ENCODE measurements around the gene ENTREP3. TPM values are rescaled to one million over a fixed set of nuclear protein-coding genes. Genes with fewer than 3 reads are reported as not detected.

ENTREP3 gene
- total and polyA plus RNA-seq, 2 experiments from 2014 or later, result 8.8 to 27.1 TPM

DNA sequence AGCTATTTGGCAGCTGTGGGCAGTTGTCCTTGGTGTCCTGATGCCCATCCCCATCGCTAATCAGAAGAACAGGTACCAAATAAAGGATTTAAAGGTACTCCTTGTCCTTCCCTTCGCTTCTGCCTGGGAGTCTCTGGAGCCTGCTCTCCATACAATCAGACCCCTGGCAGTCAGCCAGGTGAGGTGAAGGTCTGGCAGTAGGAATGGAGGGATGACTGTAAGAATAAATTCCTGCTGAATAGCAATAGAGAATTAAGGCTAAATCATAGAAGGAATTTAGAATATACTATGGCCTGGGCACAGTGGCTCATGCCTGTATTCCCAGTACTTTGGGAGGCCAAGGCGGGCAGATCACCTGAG lies 56.8 kb downstream of the ENTREP3 start:
- DNase-seq (ENCODE audit: low spot score), result no peak
- no peaks in the 10 kb centered on the region for H3K9me3 ChIP-seq (ENCODE audit: low read depth)
- TF ChIP-seq EZH2phosphoT487 (IDR thresholded peaks at IDR 0.05; ENCODE audit: low read depth, severe bottlenecking, unreplicated experiment) (no peak), EZH2 (IDR thresholded peaks at IDR 0.05; ENCODE audit: borderline replicate concordance) (no peak)
- TF ChIP-seq, protein P1, sequence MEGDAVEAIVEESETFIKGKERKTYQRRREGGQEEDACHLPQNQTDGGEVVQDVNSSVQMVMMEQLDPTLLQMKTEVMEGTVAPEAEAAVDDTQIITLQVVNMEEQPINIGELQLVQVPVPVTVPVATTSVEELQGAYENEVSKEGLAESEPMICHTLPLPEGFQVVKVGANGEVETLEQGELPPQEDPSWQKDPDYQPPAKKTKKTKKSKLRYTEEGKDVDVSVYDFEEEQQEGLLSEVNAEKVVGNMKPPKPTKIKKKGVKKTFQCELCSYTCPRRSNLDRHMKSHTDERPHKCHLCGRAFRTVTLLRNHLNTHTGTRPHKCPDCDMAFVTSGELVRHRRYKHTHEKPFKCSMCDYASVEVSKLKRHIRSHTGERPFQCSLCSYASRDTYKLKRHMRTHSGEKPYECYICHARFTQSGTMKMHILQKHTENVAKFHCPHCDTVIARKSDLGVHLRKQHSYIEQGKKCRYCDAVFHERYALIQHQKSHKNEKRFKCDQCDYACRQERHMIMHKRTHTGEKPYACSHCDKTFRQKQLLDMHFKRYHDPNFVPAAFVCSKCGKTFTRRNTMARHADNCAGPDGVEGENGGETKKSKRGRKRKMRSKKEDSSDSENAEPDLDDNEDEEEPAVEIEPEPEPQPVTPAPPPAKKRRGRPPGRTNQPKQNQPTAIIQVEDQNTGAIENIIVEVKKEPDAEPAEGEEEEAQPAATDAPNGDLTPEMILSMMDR (IDR thresholded peaks at IDR 0.05; ENCODE audit: poor library complexity), result no peak
- H3K4me3 ChIP-seq, result no peak overlapping the region
- no peaks in the 10 kb centered on the region for H3K36me3 ChIP-seq (replicated peaks; ENCODE audit: insufficient read depth, low read depth)
- H3K4me2 ChIP-seq, result no peak overlapping the region
- H3K27me3 ChIP-seq, result no peaks in the 10 kb centered on the region
- H4K20me1 ChIP-seq (ENCODE audit: insufficient read depth, poor library complexity, severe bottlenecking), result no peaks in the 10 kb centered on the region
- no peaks in the 10 kb centered on the region for H3K79me2 ChIP-seq
- WGBS (ENCODE audit: low lambda C conversion rate, missing lambda C conversion rate), result 97% methylated on average over 3 of the region's 3 CpGs
- no peaks in the 10 kb centered on the region for H3K9me2 ChIP-seq (replicated peaks; ENCODE audit: insufficient read depth)
- no peak overlapping the region for H2AFZ ChIP-seq
- H3K4me1 ChIP-seq (ENCODE audit: insufficient read depth), result peaks cover 16% of the 10 kb centered on the region
- no peak overlapping the region for H3K27ac ChIP-seq

DNA sequence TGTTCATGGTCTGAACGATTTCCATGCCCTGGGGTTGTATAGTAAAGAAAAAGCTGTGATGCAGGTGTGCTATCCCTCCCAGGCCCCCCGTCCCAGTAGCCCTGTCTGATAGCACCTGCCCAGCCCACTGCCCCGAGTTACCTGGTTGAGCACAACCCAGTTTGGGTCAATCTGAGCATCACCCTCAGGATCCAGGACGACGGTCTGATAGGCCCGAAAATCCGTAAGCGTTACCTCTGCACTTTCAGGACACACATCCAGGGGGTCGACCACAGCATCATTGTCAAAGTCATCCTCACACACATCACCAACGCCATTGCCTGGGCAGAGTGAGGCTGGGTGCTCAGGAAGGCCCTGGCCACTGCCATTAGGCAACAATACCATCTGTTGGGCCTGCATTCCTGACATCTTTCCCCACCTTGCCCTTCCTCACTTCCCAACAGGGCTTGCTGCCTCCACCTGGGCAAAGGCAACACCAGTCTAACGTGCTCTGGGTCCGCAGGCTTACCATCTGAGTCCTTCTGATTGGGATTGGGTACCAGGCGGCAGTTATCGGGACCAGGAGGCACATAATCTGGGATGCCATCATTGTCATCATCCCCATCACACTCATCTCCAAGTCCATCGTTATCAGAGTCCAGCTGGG lies 57.3 kb downstream of the ENTREP3 start:
- Histone ChIP-seq H3K4me3 (no peak overlapping the region), H3K27ac (no peak overlapping the region), H3K4me1 (ENCODE audit: insufficient read depth) (peaks cover 18% of the 10 kb centered on the region), H3K9me3 (ENCODE audit: low read depth) (no peaks in the 10 kb centered on the region), H3K27me3 (no peaks in the 10 kb centered on the region), H2AFZ (no peak overlapping the region), H3K79me2 (no peaks in the 10 kb centered on the region), H4K20me1 (ENCODE audit: insufficient read depth, poor library complexity, severe bottlenecking) (no peaks in the 10 kb centered on the region), H3K4me2 (no peak overlapping the region), H3K36me3 (replicated peaks; ENCODE audit: insufficient read depth, low read depth) (no peaks in the 10 kb centered on the region), H3K9me2 (replicated peaks; ENCODE audit: insufficient read depth) (no peaks in the 10 kb centered on the region)
- DNase-seq (ENCODE audit: low spot score), result no peak
- TF ChIP-seq EZH2phosphoT487 (IDR thresholded peaks at IDR 0.05; ENCODE audit: low read depth, severe bottlenecking, unreplicated experiment), result no peak
- TF ChIP-seq, protein P1 (IDR thresholded peaks at IDR 0.05; ENCODE audit: poor library complexity), result no peak
- TF ChIP-seq EZH2 (IDR thresholded peaks at IDR 0.05; ENCODE audit: borderline replicate concordance), result no peak
- WGBS (ENCODE audit: low lambda C conversion rate, missing lambda C conversion rate), result 98% methylated on average over 15 of the region's 15 CpGs

Other genes with a start within 250 kb of the ENTREP3 start
- gene DCST2, start 221.7 kb downstream of the ENTREP3 start, total RNA-seq, result 0.04 and 1.6 TPM in 2 replicates
- gene DCST2, start 221.7 kb downstream of the ENTREP3 start, polyA plus RNA-seq, result 0.40 and 0.47 TPM in 2 replicates
- gene DCST1, start 221.7 kb downstream of the ENTREP3 start, total RNA-seq, result 0.60 TPM in 1 of 2 replicates, not detected in the other
- gene DCST1, start 221.7 kb downstream of the ENTREP3 start, polyA plus RNA-seq, result 0.12 TPM in 1 of 2 replicates, not detected in the other
- gene ADAM15, start 204.2 kb downstream of the ENTREP3 start, total RNA-seq, result 44.8 and 55.7 TPM in 2 replicates
- gene ADAM15, start 204.2 kb downstream of the ENTREP3 start, polyA plus RNA-seq, result 108 and 117 TPM in 2 replicates
- 20.5 and 21.3 TPM in 2 replicates for gene EFNA4, start 191.7 kb downstream of the ENTREP3 start, total RNA-seq
- gene EFNA4, start 191.7 kb downstream of the ENTREP3 start, polyA plus RNA-seq, result 16.3 and 18.1 TPM in 2 replicates
- 4.0 and 5.5 TPM in 2 replicates for gene EFNA3, start 176.6 kb downstream of the ENTREP3 start, total RNA-seq
- 10.3 and 13.1 TPM in 2 replicates for gene EFNA3, start 176.6 kb downstream of the ENTREP3 start, polyA plus RNA-seq
- gene EFNA1, start 127.6 kb downstream of the ENTREP3 start, total RNA-seq, result 78.7 and 94.8 TPM in 2 replicates
- gene EFNA1, start 127.6 kb downstream of the ENTREP3 start, polyA plus RNA-seq, result 137 and 172 TPM in 2 replicates
- 75.3 and 88.6 TPM in 2 replicates for gene SLC50A1, start 119.6 kb downstream of the ENTREP3 start, total RNA-seq
- gene SLC50A1, start 119.6 kb downstream of the ENTREP3 start, polyA plus RNA-seq, result 111 and 115 TPM in 2 replicates
- gene DPM3, start 115.0 kb downstream of the ENTREP3 start, total RNA-seq, result 94.2 and 121 TPM in 2 replicates
- 84.1 and 96.3 TPM in 2 replicates for gene DPM3, start 115.0 kb downstream of the ENTREP3 start, polyA plus RNA-seq
- gene KRTCAP2, start 82.2 kb downstream of the ENTREP3 start, total RNA-seq, result 191 and 209 TPM in 2 replicates
- gene KRTCAP2, start 82.2 kb downstream of the ENTREP3 start, polyA plus RNA-seq, result 440 and 454 TPM in 2 replicates
- gene TRIM46, start 81.6 kb downstream of the ENTREP3 start, total RNA-seq, result 1.1 and 1.2 TPM in 2 replicates
- gene TRIM46, start 81.6 kb downstream of the ENTREP3 start, polyA plus RNA-seq, result 1.9 and 2.1 TPM in 2 replicates
- gene THBS3, start 47.6 kb downstream of the ENTREP3 start, total RNA-seq, result 19.8 and 20.3 TPM in 2 replicates
- 39.9 and 41.6 TPM in 2 replicates for gene THBS3, start 47.6 kb downstream of the ENTREP3 start, polyA plus RNA-seq
- 42.1 and 49.4 TPM in 2 replicates for gene MTX1, start 46.8 kb downstream of the ENTREP3 start, total RNA-seq
- 78.2 and 82.0 TPM in 2 replicates for gene MTX1, start 46.8 kb downstream of the ENTREP3 start, polyA plus RNA-seq
- gene SCAMP3, start 6.9 kb upstream of the ENTREP3 start, total RNA-seq, result 45.0 and 45.7 TPM in 2 replicates
- gene SCAMP3, start 6.9 kb upstream of the ENTREP3 start, polyA plus RNA-seq, result 114 and 131 TPM in 2 replicates
- gene CLK2, start 18.0 kb upstream of the ENTREP3 start, total RNA-seq, result 18.6 and 26.1 TPM in 2 replicates
- gene CLK2, start 18.0 kb upstream of the ENTREP3 start, polyA plus RNA-seq, result 48.7 and 53.8 TPM in 2 replicates
- gene HCN3, start 22.0 kb upstream of the ENTREP3 start, total RNA-seq, result 1.5 and 4.3 TPM in 2 replicates
- gene HCN3, start 22.0 kb upstream of the ENTREP3 start, polyA plus RNA-seq, result 5.6 and 8.2 TPM in 2 replicates
- gene PKLR, start 46.0 kb upstream of the ENTREP3 start, total RNA-seq, result 12.8 and 13.3 TPM in 2 replicates
- gene PKLR, start 46.0 kb upstream of the ENTREP3 start, polyA plus RNA-seq, result 4.7 and 10.9 TPM in 2 replicates
- gene FDPS, start 53.4 kb upstream of the ENTREP3 start, total RNA-seq, result 284 and 313 TPM in 2 replicates
- gene FDPS, start 53.4 kb upstream of the ENTREP3 start, polyA plus RNA-seq, result 336 and 347 TPM in 2 replicates
- 22.3 and 25.2 TPM in 2 replicates for gene RUSC1, start 65.4 kb upstream of the ENTREP3 start, total RNA-seq
- gene RUSC1, start 65.4 kb upstream of the ENTREP3 start, polyA plus RNA-seq, result 34.9 and 48.4 TPM in 2 replicates